HG02840 (cell line): ENCODE results near the gene PPP2R2B.
"Not testable (repeated sequence)": the region's sequence is repeated elsewhere in the genome, so short reads cannot be mapped to it uniquely, and the experiment has no call there.

Experiments used
- ATAC-seq: cut with Tn5 transposase; IDR thresholded peaks from one replicate; pipeline ENCODE4 v1.9.1; 2021; ENCODE audit warnings: mild to moderate bottlenecking, moderate library complexity, moderate number of reproducible peaks; ENCODE audit not compliant: unreplicated experiment, low FRiP score

The PPP2R2B gene

GRCh38 chr5:146751781-146752401, 126.7 kb downstream of the PPP2R2B start:
- peak; percentile 89 for ATAC-seq

DNA sequence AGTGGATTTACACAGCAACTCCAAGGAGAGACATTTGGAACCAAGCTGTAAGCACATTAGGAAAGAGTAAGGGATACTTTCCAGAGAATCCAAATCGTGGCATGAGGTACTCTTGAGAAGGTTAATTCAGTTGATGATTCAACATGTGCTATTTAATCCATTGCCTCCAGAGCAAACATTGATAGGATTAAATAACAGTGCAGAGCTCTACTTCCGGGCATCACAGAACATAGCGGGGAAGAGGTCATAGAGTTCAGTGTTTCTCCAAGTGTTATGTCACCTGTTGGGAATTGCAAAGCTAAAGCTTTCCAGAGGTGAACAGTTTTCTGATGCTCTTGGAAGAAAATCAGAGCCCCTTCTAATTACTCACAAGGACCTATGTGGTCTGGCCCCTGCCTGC, 127.5 kb downstream of the PPP2R2B start:
- no peak for ATAC-seq

- no peak for ATAC-seq
Measured at GRCh38 chr5:146748533-146748932, 130.0 kb downstream of the PPP2R2B start.

GRCh38 chr5:146745931-146746577, 132.5 kb downstream of the PPP2R2B start:
- ATAC-seq = no peak

GRCh38 chr5:146744068-146744745, 134.3 kb downstream of the PPP2R2B start:
- no peak for ATAC-seq

GRCh38 chr5:146734936-146735577, 143.5 kb downstream of the PPP2R2B start:
- no peak for ATAC-seq

- no peak for ATAC-seq
Measured at GRCh38 chr5:146732962-146733361, 145.6 kb downstream of the PPP2R2B start.

- ATAC-seq = no peak
Measured at GRCh38 chr5:146731909-146732659, 146.5 kb downstream of the PPP2R2B start.

DNA sequence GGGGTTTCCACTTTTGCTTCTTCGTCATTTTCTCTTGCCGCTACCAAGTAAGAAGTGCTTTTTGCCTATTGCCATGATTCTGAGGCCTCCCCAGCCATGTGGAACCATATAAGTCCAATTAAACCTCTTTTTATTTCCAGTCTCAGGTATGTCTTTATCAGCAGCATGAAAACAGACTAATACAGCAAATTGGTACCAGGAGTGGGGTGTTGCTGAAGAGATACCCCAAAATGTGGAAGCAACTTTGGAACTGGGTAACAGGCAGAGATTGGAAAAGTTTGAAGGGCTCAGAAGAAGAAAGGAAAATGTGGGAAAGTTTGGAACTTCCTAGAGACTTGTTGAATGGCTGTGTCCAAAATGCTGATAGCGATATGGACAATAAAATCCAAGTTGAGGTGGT, 149.8 kb downstream of the PPP2R2B start:
- not testable (repeated sequence) for ATAC-seq

GRCh38 chr5:146726891-146727290, 151.7 kb downstream of the PPP2R2B start:
- no peak for ATAC-seq

- ATAC-seq = no peak
Measured at GRCh38 chr5:146726020-146726419, 152.5 kb downstream of the PPP2R2B start.

DNA sequence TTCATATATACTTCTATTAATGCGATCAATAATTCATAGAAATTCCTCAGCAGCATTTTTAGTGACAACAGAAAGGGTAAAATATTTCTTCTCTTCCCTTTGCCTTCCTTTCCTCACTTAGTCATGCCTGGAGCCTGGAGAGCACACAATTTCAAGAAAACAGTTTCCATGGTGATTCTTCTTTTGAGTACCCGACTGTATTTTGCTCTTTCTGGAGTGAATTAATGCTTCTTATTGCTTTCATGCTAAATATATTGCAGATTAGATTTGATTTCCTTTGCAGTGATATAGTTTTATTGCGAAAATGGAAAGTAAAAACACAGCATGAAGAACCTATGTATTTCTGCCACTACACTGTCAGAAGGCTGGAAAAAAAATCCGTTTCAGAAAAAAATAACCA, 153.5 kb downstream of the PPP2R2B start:
- ATAC-seq = no peak

GRCh38 chr5:146722361-146722779, 156.2 kb downstream of the PPP2R2B start:
- no peak for ATAC-seq

DNA sequence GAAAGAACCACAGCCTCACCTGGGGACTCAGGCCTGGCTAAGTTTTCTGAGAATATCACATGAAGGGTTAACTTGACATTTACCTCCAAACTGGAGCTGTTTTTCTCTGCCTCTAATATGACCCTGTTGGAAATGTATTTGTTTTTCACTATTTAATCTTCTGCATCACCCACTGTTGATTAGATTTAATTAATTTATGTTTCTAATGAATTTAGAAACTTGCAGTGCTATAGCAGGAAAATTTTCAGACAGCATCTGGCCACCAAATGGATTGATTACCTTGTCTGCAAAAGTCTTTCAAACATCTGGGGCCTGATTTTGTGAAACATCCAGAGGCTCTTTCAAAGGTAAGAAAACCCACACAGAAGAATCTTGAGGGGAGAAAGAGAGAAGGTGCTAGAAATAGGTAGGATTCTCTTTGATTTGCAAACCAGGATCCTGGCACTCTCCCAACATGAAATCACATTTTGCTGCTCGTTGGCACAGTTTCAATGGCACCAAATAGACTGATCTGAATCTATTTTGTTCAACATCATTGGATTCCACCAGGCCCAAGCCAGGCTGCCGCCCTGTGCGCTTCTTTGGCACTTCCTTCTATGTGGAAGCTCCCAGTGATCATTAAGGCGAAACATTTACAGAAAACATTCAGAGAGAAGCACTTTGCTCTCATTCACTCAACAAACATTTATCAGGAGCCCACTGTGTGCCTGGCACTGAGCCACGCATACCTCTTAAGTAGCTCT, 157.3 kb downstream of the PPP2R2B start:
- no peak for ATAC-seq

DNA sequence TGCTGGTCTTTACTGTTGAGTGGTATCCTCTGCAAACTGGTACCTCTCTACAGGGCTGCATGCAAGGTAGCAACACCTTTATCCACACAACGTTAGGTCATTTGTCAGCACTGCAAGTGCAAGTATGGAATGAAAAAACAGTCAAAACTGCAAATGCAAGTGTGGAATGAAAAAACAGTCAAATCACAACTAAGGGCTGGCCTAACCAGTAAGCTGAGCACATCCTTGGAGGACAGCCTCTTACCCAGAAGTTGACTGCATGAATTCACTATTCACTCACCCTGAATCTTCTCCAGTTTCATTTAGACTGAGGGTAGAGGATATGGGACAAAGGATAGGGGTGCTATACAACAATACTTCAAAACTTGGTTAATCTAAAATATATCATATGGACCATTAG, 158.4 kb downstream of the PPP2R2B start:
- no peak for ATAC-seq

DNA sequence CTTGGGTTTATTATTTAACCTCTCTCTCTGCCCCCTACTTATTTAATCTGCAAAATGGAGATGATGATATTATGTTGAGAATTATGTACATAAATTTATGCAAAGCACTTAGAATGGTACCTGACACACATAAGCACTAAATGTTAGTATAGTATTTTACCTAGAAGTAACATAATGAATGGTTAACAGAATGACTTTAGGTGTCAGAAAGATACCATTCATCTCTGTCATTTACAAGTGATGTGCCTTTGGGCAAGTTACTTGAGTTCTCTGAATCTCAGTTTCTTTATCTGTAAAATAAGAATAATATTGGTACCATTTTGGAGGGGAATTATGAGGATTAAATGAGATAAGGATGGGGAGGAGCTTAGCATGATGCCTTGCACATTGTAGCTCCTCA, 159.4 kb downstream of the PPP2R2B start:
- no peak for ATAC-seq

DNA sequence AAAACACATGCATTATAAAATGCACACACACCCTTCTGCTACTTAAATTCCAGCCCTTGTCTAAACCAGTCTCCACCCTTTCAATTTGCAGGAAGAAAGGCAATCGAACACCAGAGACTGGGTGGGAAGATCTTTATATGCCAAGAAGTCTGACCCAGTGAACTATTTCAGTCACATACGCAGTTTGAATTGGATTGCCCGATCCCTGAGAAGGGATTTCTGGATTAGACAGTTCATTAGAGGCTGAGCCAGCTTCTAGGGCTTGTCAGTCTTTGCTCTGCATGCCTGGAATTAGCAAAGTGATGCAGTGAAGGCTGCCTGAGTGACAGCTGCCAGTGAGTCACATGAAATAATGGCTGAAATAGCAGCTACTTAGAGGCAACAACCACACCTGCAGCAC, 159.9 kb downstream of the PPP2R2B start:
- ATAC-seq = no peak

GRCh38 chr5:146717951-146718350, 160.6 kb downstream of the PPP2R2B start:
- no peak for ATAC-seq

DNA sequence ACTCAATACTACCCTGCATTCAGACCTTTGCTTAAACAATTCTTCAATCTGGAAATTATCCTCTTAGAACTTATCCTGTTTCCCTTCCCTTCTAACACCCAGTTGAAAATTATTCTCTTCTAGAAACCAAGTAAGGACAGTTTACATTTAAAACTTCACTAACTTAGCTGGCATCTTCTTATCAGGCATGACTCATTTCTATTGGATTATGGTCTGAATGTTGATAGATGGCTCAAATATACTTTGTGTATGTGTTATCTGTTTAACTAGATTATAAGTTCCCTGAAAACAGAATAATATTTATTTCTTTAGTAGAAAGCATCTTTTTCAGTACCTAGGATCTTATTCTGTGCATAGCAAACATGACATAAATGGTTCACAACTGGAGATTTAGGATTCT, 161.9 kb downstream of the PPP2R2B start:
- ATAC-seq = no peak

GRCh38 chr5:146710348-146710747, 168.2 kb downstream of the PPP2R2B start:
- no peak for ATAC-seq
